Suppressor macrophage (primary cell): Measurements from ENCODE around the gene AXDND1.

Source experiments
- DNase-seq, 4 experiments: peaks; one replicate each; pipeline ENCODE4 v3.0.0-alpha.2; 2020 to 2022

AXDND1 gene

DNA sequence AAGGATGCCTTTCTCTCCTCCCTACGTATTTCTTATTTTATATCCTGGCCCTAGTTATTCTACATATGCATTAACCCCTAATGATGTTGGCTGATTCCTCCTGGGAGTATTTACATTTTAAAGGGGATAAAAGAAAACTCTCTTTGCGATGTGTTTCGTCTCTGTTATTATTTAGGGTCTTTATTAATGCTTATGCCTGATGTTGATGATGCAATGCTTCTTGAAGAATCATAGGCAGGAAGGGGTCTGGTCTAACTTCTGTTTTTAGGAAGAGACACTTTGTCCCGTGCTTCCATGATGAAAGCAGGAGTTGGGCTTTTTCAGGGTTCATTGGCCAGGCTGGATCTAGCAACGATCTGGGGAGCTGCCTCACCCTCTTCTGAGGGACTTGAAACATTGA lies 210.7 kb downstream of the AXDND1 start:
- DNase-seq = peak in 1 of 4 experiments; percentile 4

DNA sequence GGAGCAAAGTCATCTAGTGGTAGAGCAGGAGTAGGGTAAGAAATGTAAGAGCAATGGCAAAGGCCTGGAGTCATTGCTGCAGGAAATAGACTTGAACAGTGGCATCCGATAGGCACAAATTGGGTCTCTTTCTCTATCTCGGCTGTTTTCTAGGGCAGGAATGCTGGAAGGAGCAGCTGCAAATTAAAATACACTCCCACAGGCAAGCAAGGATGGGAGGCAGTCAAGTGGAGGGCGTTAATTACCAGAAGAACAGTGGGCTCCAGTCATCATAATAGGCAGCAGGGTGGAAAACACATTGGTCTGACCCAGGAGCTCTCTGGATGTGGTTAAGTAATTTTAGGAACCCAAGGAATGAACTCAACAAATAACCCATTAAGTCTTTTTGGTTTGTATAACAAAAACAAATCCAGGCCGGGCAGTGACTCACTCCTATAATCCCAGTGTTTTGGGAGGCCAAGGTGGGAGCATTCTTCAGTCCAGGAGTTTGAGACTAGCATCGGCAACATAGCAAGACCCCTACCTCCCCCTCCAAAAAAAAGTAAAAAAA lies 218.1 kb downstream of the AXDND1 start:
- DNase-seq = no peak

DNA sequence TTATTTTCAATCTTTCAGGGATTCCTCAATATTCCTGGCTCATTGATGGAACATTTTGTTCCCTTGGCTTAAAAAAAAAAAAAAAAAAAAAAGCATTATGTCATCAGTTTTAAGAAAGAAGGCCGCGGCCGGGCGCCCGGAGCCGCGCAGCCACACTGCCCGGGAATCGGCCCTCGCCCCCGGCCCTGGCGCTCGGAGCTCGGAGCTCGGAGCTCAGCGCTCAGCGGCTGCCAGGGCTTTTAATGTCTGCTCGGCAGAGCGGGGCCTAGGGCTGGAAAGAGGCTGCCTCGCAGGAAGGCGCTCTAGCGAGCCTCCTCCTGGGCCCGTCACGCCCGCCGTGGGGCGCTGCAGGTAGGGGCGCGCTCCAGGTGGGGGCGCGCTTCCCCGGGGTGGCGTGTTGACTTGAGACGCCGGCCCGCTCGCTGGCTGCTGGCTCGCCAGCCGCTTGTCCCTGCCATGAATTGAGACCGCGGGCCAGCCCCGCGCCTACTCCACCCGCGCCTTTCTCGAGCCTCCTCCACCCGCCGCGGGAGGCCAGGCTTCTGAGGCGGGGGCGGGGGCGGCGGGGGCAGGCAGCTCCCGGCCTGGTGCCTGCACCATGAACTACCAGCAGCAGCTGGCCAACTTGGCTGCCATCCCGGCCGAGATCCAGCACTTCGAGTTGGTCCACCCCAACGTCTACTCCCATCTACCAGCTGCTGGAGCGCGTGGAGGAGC lies 220.5 kb downstream of the AXDND1 start:
- peak in 2 of 4 experiments; percentile 7 to 30 for DNase-seq

DNA sequence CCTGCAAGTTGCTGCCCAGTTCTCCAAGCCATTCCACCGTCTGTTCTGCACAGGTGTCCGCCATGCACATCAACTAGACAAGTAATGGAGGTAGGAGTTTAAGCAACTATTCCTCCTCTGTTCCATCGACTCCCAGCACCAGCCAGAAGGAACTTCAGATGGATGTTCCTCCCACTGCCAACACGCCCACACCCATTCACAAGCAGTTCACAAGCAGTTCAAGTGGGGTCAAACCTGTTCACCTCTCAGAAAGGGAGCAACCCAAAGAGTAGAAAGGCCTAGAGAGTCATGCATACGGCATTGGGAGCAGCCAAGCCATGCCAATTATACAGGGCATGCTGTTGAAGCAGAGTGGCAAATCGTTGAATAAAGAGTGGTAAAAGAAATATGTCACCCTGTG lies 221.6 kb downstream of the AXDND1 start:
- no peak for DNase-seq

DNA sequence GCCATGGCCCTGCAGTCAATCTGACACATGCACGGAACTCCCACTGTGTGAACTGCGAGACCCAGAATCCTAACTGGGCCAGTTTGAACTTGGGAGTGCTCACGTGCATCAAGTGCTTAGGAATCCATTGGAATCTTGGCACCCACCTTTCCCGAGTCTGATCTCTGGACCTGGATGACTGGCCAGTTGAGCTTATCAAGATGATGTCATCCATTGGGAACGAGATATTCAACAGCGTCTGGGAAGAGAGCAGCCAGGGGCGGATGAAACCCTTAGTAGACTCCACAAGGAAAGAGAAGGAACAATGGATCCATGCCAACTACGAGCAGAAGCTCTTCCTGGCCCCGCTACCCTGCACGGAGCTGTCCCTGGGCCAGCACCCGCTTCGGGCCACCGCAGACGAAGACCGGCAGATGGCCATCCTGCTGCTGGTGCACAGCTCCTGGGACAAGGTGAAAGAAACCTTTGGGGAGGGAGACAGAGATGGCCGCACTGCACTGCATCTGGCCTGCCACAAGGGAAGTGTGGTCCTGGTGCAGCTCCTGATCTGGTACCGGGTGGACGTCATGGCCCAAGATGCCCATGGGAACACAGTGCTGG lies 222.8 kb downstream of the AXDND1 start:
- DNase-seq = no peak

DNA sequence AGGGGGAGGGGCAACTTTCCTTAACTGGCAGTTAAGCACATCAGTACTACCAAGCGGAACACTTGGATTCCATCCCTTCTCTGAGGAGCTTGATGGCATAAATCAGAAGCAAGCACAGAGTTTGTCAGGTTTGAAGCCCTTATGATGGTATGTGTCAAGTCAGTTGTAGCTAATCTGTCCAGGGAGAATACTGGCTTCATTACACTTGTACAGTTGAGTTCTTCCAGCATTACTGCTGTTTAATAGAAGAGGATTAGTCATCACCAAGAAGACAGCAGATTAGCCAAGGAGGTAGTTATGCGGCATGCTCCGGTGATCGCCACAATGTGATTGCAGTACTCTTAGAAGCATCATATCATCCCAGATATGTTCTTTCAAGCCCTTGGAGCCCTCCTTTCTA lies 223.7 kb downstream of the AXDND1 start:
- DNase-seq = no peak

DNA sequence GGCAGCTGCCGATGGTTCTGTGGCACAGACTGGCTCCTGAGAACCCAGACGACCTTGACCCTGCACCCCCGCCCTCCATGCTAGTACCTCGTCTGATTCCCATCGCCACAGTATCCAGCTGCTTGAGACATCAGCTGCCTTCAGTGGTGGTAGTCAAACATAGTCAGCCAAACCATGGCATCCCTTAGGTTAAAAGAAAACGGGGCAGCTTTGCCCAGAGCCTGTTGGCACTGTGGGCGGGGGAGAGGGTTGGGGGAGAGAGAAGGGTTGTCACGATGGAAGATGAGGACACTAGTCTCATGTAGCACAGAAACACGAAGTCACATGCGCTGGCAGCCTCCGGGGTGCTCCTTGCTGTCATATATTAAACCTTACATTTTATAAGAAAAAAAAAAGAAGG lies 224.9 kb downstream of the AXDND1 start:
- no peak for DNase-seq

DNA sequence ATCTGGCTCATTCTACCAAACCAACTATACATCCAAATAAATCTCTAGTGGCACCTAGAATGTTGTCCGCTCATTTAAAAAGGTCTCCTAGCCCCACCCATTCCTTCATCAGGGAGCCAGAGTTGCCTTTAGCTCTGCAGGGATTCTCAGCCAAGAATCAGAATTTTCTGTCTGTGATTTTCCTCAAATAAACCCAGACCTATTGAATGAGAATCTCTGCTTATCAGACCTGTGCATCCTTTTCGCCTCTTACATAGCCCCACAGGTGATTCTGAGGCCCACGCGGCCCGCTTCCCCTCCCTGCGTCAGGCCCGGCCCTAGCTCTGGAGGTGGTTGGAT lies 225.5 kb downstream of the AXDND1 start:
- no peak for DNase-seq

DNA sequence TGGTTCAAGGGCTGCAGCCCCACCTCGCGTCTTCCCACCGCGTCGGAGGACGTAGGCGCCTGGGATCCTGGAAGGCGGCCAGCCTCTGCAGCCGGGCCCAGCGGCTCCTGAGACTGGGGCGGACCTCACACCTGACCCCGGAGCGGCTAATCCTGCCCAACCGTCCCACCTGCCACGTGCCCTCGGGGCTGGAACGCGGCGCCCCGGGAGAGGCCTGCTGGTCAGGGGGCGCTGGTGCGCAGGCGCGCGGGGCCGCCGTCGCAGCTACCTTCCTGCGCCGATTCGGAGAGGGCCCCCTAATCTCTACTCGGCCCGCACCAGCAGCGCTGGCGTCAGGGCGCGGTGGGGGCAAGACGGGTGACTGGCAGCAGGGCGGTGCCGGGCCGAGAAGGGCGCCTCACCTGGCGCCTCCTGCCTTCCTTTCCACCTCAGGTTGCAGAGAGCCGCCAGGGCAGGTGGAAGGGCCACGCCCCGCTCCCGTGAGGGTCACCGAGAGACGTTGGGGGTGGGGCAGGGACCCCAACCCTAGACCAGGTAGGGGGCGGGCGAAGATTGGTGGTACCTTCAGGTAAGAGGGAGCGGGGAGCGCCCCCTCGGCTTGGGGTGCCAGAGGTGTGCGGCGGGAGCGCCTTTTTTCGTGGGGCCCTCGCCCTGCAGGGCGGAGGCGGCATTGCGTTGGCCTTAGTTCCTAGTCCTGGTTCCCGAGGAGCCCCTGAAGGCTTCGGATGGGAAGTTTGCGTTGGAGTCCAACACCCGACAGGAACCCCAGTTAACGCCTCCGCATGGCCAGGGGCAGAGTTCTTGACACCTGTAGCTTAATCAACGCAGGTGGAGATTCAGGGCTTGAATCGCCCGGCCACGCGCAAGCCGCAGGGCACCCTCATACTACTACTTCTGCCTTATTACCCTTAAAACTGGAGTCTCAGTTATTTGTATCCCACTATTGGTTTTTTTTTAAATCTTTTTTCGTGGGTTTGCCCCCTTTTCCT lies 226.1 kb downstream of the AXDND1 start, which contains the start of gene TDRD5:
Gene TDRD5 (plus strand): TSS at position 241 of the 989 bp plus-strand sequence. CDS start 784 bp downstream, outside the sequence.
- peak in 1 of 4 experiments; percentile 5 for DNase-seq

DNA sequence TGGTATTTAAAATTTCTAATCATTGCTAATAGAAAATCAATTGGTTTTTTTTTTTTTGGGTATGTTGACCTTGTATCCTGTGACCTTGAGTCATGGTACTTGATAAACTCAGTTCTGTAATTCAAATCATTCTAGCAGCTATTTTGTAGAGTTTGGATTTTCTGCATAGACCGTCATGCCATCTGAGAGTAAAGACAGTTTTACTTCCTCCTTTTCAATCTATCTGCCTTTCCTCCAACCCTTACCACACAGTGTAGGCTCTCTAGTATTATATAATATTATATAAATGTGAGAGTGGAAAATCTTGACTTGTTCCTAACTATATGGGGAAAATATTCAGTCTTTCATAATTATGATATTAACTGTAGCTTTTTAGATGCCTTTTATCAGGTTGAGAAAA lies 232.9 kb downstream of the AXDND1 start:
- DNase-seq = peak in 2 of 4 experiments; percentile 16 to 19

DNA sequence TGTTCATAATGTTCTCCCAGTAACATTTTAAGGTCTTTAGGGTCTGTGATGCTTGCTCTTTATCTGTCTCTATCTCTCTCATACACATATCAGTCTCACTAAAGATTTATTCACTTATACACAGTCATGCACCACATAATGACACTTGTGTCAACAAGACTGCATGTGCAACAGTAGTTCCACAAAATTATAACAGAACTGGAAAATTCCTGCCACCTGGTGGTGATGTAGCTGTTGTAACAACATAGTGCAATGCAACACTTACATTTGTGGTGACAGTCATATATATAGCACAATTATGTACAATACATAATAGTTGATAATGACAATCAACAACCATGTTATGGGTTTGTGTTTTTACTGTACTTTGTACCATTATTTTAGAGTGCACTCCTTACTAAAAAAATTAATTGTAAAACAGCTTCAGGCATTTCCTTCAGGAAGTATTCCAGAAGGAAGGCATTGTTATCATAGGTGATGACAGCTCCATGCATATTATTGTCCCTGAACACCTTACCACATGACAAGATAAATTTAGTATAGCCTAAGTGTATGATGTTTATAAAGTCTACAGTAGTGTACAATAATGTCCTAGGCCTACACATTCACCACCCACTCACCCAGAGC lies 234.0 kb downstream of the AXDND1 start:
- peak; percentile 29 to 43 (median 37) for DNase-seq

DNA sequence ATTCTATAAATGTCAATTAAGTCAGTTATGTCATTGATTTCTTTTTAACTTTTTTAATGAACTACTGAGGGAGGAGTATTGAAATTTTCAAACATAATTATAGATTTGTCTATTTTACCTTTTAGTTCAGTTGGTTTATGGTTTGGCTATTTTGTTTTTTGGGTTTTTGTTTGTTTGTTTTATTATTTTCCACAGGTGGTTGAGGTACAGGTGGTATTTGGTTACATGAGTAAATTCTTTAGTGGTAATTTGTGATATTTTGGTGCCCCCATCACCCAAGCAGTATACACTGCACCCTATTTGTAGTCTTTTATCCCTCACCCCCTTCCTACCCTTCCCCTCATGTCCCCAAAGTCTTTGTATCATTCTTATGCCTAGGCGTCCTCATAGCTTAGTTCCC lies 235.3 kb downstream of the AXDND1 start:
- no peak for DNase-seq
